Muscle of back (tissue), 13 donors: Measurements from ENCODE around the gene CRYAB. TPM values are rescaled to one million over a fixed set of nuclear protein-coding genes. Genes with fewer than 3 reads are reported as not detected.

ENCODE experiments used
- DNase-seq, 3 donors: peaks; one replicate each; pipeline versions ENCODE4 v3.0.0 to v3.0.0-alpha.2; 2013
- long read RNA-seq, 9 donors: transcript quantifications; one replicate each; lab custom pipeline, GENCODE V29; 2026
- polyA plus RNA-seq, 10 donors: library from polyadenylated mRNA; unstranded; fragments of 120-200 nt; gene quantifications; one replicate each; pipeline ENCODE4 v1.2.1, GENCODE V29; 2013; ENCODE audit not compliant: insufficient read length in 10 of 10

CRYAB gene
- polyA plus RNA-seq = 1,000 to 10,000 TPM in 1 of 10 donors, 100 to 1,000 TPM in 9; 407 to 1,057 (median 719) TPM
- long read RNA-seq, donor 1, transcript CRYAB-203 (2 exons, 915 nt) = minor isoform, 29 of 912 reads
- long read RNA-seq, donor 1, transcript CRYAB-215 (2 exons, 981 nt) = minor isoform, 6 of 912 reads
- long read RNA-seq, donor 1, transcript CRYAB-216 (4 exons, 977 nt) = minor isoform, 8 of 912 reads
- long read RNA-seq, donor 1, transcript CRYAB-205 (3 exons, 1,017 nt) = major isoform, 359 of 912 reads
- long read RNA-seq, donor 1, partial matches to known transcripts = 510 of 912 reads
- long read RNA-seq, donor 1, other reads (novel, unspliced or antisense) = 0 of 912 reads
- long read RNA-seq, donor 2, transcript CRYAB-205 (3 exons, 1,017 nt) = major isoform, 259 of 274 reads
- long read RNA-seq, donor 2, transcript CRYAB-203 (2 exons, 915 nt) = minor isoform, 12 of 274 reads
- long read RNA-seq, donor 2, partial matches to known transcripts = 0 of 274 reads
- long read RNA-seq, donor 2, other reads (novel, unspliced or antisense) = 0 of 274 reads
- long read RNA-seq, donor 3 = 0 reads
- long read RNA-seq, donor 4, transcript CRYAB-205 (3 exons, 1,017 nt) = major isoform, 201 of 228 reads
- long read RNA-seq, donor 4, transcript CRYAB-203 (2 exons, 915 nt) = minor isoform, 11 of 228 reads
- long read RNA-seq, donor 4, transcript CRYAB-215 (2 exons, 981 nt) = minor isoform, 13 of 228 reads
- long read RNA-seq, donor 4, partial matches to known transcripts = 0 of 228 reads
- long read RNA-seq, donor 4, other reads (novel, unspliced or antisense) = 0 of 228 reads
- long read RNA-seq, donor 5, transcript CRYAB-203 (2 exons, 915 nt) = minor isoform, 22 of 360 reads
- long read RNA-seq, donor 5, transcript CRYAB-205 (3 exons, 1,017 nt) = major isoform, 326 of 360 reads
- long read RNA-seq, donor 5, transcript CRYAB-216 (4 exons, 977 nt) = minor isoform, 6 of 360 reads
- long read RNA-seq, donor 5, transcript CRYAB-215 (2 exons, 981 nt) = minor isoform, 5 of 360 reads
- long read RNA-seq, donor 5, partial matches to known transcripts = 0 of 360 reads
- long read RNA-seq, donor 5, other reads (novel, unspliced or antisense) = 0 of 360 reads
- long read RNA-seq, donor 6, transcript CRYAB-216 (4 exons, 977 nt) = minor isoform, 5 of 1,076 reads
- long read RNA-seq, donor 6, transcript CRYAB-203 (2 exons, 915 nt) = minor isoform, 31 of 1,076 reads
- long read RNA-seq, donor 6, transcript CRYAB-215 (2 exons, 981 nt) = minor isoform, 5 of 1,076 reads
- long read RNA-seq, donor 6, transcript CRYAB-205 (3 exons, 1,017 nt) = major isoform, 321 of 1,076 reads
- long read RNA-seq, donor 6, partial matches to known transcripts = 712 of 1,076 reads
- long read RNA-seq, donor 6, other reads (novel, unspliced or antisense) = 0 of 1,076 reads
- long read RNA-seq, donor 7, transcript CRYAB-203 (2 exons, 915 nt) = minor isoform, 10 of 176 reads
- long read RNA-seq, donor 7, transcript CRYAB-205 (3 exons, 1,017 nt) = major isoform, 160 of 176 reads
- long read RNA-seq, donor 7, partial matches to known transcripts = 0 of 176 reads
- long read RNA-seq, donor 7, other reads (novel, unspliced or antisense) = 0 of 176 reads
- long read RNA-seq, donor 8, transcript CRYAB-205 (3 exons, 1,017 nt) = major isoform, 130 of 144 reads
- long read RNA-seq, donor 8, transcript CRYAB-203 (2 exons, 915 nt) = minor isoform, 9 of 144 reads
- long read RNA-seq, donor 8, partial matches to known transcripts = 0 of 144 reads
- long read RNA-seq, donor 8, other reads (novel, unspliced or antisense) = 0 of 144 reads
- long read RNA-seq, donor 9, transcript CRYAB-203 (2 exons, 915 nt) = minor isoform, 6 of 38 reads
- long read RNA-seq, donor 9, transcript CRYAB-205 (3 exons, 1,017 nt) = major isoform, 31 of 38 reads
- long read RNA-seq, donor 9, partial matches to known transcripts = 0 of 38 reads
- long read RNA-seq, donor 9, other reads (novel, unspliced or antisense) = 0 of 38 reads

DNA sequence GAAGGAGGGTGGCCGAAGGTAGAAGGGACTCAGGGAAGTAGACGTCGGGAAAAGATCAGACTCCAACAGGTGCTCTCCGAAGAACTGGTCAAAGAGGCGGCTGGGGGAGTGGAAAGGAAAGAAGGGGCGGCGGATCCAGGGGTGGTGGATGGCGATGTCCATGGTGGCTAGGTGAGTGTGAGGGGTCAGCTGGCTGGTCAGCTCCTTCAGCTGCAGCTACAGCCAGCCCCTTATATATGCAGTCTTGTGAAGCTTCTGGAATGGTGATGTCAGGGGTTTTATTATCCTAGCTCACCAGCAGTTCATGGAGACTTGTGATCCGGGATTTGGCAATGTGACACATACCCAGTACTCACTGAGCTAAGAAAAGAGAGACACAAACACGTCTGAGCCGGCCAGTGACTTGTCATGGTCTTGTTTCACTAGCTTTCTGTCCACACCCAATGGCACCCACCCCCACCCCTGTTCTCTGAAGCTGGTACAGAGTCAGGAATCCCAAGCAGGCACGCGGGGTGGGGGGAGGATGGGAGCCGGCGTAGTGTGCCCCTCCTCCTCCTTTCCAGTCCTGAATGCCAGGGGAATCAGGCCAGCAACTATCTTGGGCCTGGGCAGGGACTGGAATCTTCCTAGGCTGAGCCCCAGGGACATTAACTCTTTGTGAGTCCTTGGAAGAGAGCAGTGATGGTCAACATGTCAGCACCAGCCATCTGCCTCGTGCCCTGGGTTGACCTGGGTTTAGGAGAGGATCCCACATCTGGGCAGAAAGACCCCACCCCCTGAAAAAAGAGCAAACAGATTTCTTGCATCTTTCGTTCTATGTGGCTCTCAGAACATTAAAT is at the start of gene CRYAB:
CRYAB (minus strand) TSS at position 208 of the 839 bp plus-strand sequence; CDS start at position 162, 46 bp downstream.
- DNase-seq = peak; percentile 88 to 95 (median 89)

GRCh38 chr11:111960916-111961315 is 49.3 kb upstream of the CRYAB start:
- no peak for DNase-seq

DNA sequence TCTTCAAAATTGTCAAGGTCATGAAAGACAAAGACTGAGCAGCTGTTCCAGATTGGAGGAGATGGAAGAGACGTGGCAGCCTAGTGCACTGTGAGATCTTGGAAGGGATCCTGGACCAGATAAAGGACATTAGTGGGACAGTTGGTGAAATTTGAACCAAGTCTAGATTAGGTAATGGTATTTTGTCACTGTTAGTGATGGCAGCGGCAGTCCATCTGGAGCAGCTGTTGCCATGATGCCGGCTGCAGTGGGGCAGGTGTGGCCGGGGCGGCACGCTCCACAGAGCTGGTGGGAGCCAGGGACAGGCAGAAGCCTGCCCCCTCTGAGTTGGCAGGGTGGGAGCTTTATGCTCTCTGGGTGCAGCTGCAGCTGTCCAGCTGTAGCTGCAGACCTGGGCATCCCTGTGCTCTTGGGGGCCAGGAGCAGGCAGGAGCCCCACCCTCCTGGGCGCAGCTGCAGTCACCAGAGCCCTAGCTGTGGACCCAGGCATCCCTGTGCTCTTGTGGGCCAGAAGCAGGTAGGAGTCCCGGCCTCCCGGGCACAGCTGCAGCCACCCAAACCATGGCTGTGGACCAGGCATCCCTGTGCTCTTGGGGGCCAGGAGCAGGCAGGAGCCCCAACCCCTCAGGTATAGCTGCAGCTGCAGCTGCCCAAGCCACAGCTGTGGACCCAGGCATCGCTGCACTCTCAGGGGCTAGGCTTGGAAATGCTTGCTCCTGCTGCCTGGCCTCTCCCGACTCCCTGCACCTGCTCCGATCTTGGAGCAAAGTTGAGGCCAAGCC is 46.3 kb upstream of the CRYAB start:
- DNase-seq = peak in 2 of 3 donors; percentile 67 to 74

GRCh38 chr11:111954154-111954553 is 42.6 kb upstream of the CRYAB start:
- DNase-seq = no peak

GRCh38 chr11:111951565-111951964 is 40.0 kb upstream of the CRYAB start:
- no peak for DNase-seq

DNA sequence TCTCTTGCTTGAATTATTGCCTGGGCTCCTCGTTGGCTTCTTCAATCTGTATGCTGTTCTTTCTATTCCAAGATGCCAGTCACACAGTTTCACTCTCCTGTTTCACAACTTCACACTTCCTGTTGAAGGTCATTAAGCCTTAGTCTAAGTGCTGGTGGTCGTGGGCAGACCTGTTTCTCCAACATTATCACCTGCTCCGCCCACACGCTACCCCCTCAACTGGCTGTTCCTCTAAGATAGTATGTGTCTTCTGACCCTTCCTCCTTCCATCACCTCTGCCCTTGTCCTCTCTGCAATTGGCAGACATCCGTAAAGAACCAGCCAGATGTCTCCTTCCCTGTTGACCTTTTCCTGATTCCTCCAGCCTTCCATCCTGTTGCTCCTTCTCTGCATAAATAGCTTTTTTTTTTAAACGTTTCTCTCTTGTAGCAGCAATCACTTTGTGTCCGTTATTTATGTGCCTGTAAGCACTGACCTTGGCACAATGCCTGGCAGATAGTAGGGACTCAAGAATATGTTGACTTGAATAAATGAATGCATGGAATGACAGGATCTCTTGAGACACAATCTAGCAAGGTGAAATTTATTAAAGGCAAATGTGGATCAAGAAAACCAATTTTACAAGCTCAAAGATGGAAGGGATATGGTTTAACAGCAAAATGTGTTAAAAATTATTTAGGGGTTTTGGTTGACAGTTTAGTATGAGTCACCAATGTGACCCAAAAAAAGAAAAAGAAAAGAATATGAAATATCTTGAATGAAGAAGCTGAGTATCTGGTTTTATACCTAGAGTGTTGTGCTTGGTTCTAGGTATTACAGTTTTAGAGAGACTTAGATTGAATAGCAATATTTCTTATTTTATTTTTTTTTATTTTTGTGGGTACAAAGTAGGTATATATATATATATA is 38.2 kb upstream of the CRYAB start:
- DNase-seq = no peak

GRCh38 chr11:111947143-111947542 is 35.6 kb upstream of the CRYAB start:
- DNase-seq = no peak

DNA sequence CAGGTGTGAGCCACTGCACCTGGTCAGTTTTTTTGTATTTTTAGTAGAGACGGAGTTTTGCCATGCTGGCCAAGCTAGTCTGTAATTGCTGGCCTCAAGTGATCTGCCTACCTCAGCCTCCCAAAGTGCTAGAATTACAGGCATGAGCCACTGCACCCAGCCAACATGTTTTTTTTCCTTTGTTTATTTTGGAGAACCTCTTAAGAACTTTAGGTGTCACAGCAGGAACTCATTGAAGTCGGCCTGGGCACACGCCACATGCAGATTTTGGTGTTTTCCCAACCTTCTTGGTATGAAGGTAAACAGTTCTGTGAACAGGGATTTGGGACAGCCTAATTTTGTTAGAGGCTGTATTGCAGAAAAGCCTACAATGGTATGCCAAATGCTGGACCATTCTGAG is 34.9 kb upstream of the CRYAB start:
- no peak for DNase-seq

DNA sequence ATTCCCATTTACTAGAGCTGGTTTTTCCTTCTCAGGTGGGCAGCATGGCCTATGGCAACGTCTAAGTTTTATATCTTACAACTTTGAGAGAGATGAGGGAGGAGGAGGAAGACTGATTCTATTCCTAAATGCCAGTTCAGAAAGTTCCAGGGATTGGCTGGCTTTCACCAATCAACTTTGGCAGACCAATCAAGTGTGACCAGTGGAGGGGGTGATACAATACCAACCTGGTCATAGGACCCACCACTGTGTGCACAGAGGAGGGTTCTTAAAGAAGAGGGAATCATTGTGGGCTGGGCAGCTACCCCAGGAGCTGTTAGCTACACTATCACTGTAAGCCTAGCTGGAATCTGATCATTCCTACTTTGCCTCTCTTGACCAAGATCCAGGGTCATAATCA is 33.6 kb upstream of the CRYAB start:
- no peak for DNase-seq

DNA sequence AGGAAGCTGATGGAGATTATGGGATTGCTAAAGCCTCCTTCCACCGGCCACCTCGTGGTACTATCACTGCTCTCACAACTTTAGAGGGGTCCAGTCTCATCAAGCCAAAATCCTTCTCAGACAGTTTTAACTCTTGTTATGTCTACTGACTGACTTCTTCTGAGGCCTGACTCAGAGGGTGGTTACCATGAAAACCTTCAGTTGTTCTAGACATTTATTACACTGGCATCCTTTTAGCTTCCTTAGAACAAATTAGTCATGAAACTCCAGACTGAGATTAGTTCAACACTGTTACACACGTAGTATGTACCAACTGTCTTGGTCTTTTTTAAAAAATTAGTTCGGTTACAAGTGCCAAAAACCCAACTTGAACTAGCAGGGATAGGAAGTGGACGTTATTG is 33.1 kb upstream of the CRYAB start:
- DNase-seq = peak in 1 of 3 donors; percentile 69

GRCh38 chr11:111944139-111944538 is 32.6 kb upstream of the CRYAB start:
- DNase-seq = peak in 1 of 3 donors; percentile 52

GRCh38 chr11:111942829-111943228 is 31.3 kb upstream of the CRYAB start:
- DNase-seq = no peak

DNA sequence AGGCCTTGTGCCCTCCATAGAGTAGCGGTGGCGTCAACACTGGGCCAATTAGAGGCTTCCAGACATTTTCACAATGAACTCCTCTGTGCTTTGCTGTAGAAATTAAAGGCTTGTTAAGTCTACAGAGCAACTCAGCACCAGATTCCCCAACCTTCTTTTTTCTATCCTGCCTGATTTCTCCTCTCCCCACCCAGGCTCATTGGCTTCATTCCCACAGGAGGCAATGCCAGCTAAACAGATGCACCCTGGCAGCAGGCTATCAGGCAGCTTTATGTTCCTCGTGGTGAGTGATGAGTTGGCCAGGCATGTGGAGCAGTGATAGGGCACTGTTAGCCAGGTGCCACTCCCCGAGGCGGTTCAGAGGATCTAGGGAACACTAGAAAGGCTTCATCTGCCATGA is 30.4 kb upstream of the CRYAB start:
- peak in 2 of 3 donors; percentile 59 to 63 for DNase-seq

- DNase-seq = peak in 1 of 3 donors; percentile 80
Observed at GRCh38 chr11:111939836-111940604, 28.4 kb upstream of the CRYAB start.

GRCh38 chr11:111938687-111939160 is 27.2 kb upstream of the CRYAB start:
- DNase-seq = peak in 1 of 3 donors; percentile 38

- peak in 1 of 3 donors; percentile 41 for DNase-seq
Observed at GRCh38 chr11:111937844-111938243, 26.3 kb upstream of the CRYAB start.
